ENCODE data around the gene CPSF2.

Gene CPSF2

DNA sequence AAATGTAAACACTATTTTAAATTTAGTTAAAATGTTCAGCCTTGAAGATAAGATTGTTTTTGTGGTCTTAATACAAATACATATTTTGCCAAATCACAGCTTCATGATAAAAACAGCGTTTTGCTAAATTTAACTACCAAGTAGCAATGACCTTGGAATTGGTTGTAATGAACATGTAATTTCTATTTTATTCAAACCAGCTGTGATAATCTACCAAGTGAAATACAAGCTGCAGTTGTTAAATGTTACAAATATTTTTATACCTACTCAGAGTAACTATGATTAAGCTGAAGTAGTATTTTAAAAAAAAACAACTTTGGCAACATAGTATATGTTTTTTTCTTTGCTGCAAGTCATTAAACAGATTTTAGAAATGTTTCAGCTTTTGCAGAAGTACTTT lies 96.2 kb downstream of the CPSF2 start:
- FAIRE-seq (no peak), DNase-seq (ENCODE audit: extremely low spot score, insufficient read length, low read depth) (no peak)
